Aorta (tissue), 5 donors: ENCODE measurements around the gene MYL5. TPM values are rescaled to one million over a fixed set of nuclear protein-coding genes. Genes with fewer than 3 reads are reported as not detected.

Source experiments
- ATAC-seq: fragments of 200-7000 bp; cut with Tn5 transposase; one replicate; pipeline ENCODE4 v1.9.1; 2022; ENCODE audit warnings: moderate library complexity; ENCODE audit not compliant: low FRiP score
- DNase-seq, 2 donors: peaks; one replicate each; pipeline ENCODE4 v3.0.0-alpha.2; 2020
- H3K27ac ChIP-seq, 2 donors: one replicate each; pipeline ENCODE4 v1.5.1; 2013; ENCODE audit warnings: low read length in 2 of 2, mild to moderate bottlenecking in 2 of 2, moderate library complexity in 2 of 2, control low read depth in 1 of 2, inconsistent platforms in 1 of 2, low read depth in 1 of 2
- H3K27me3 ChIP-seq, 2 donors: one replicate each; pipeline ENCODE4 v1.6.1; 2013; ENCODE audit warnings: control low read depth in 1 of 2, low read length in 1 of 2, mild to moderate bottlenecking in 1 of 2, moderate library complexity in 1 of 2; ENCODE audit not compliant: insufficient read depth in 2 of 2, control insufficient read depth in 1 of 2
- H3K36me3 ChIP-seq, 2 donors: one replicate each; pipeline ENCODE4 v1.6.1; 2013; ENCODE audit warnings: control low read depth in 1 of 2, low read length in 1 of 2, mild to moderate bottlenecking in 1 of 2; ENCODE audit not compliant: insufficient read depth in 2 of 2, control insufficient read depth in 1 of 2
- H3K4me1 ChIP-seq, 2 donors: one replicate each; pipeline ENCODE4 v1.6.1; 2013; ENCODE audit warnings: low read length in 2 of 2, control low read depth in 1 of 2, mild to moderate bottlenecking in 1 of 2, moderate library complexity in 1 of 2; ENCODE audit not compliant: insufficient read depth in 2 of 2, control insufficient read depth in 1 of 2
- H3K4me3 ChIP-seq, 2 donors: one replicate each; pipeline ENCODE4 v1.5.1; 2013; ENCODE audit warnings: low read length in 2 of 2, control low read depth in 1 of 2, mild to moderate bottlenecking in 1 of 2
- H3K9me3 ChIP-seq: one replicate; pipeline ENCODE4 v1.6.1; 2013; ENCODE audit warnings: mild to moderate bottlenecking, low read length; ENCODE audit not compliant: control insufficient read depth
- WGBS, 2 donors: extraction: QIAGEN DNeasy Blood & Tissue Kit; methylation state at CpG; one replicate each; pipeline ENCODE4 v1.1.7; 2013; 5-methylcytosine and 5-hydroxymethylcytosine counted together
- intact Hi-C, 2 donors: fragments of 100-400 bp; cut with DNase I; formaldehyde crosslinking; loops; one replicate each; pipeline versions ENCODE4 v1.14.2 to v1.15.0; 2022
- long read RNA-seq, 2 donors: library from polyadenylated mRNA; unstranded; transcript quantifications; one replicate each; pipeline ENCODE4 v2.0.0, GENCODE V29; 2020 to 2021
- polyA plus RNA-seq, 2 donors: library from polyadenylated mRNA; stranded (reverse); fragments of 200-250 nt; gene quantifications; one replicate each; pipeline ENCODE4 v1.2.3, GENCODE V29; 2013
- total RNA-seq, 2 donors: library from RNA; stranded (reverse); fragmentation: NEBNext Ultra II Directional; extraction: Animal tissue kit (Norgen Biotek cat#: 25700); gene quantifications; one replicate each; pipeline ENCODE4 v1.2.1, GENCODE V29; 2021
- donor health status: healthy with polysubstance abuse.
- donor health status: Bipolar disorder and iron deficiency.
- donor health status: DM: no; HTN: no; CAD: no.
- donor health status: DM: no; HTN: no; CAD: no.
- donor health status: DM: yes; HTN: yes; CAD: no.

MYL5 gene
- total RNA-seq (10 to 100 TPM in 1 of 2 donors, 1 to 10 TPM in 1; 5.7 to 11.5 TPM), polyA plus RNA-seq (10 to 100 TPM; 15.4 to 19.8 TPM)
- long read RNA-seq, donor 1, partial matches to known transcripts, result 3 of 9 reads
- long read RNA-seq, donor 1, other reads (novel, unspliced or antisense), result 5 of 9 reads
- long read RNA-seq, donor 2, partial matches to known transcripts, result 2 of 6 reads
- long read RNA-seq, donor 2, other reads (novel, unspliced or antisense), result 3 of 6 reads

- WGBS, 2 donors, result 0 to 1% methylated on average over 69 to 84 of the region's 84 CpGs
- intact Hi-C loops, result loop anchor here in 1 of 2 donors (5.0 to 10.0 kb wide), 2 partner anchors 110 to 432 kb away; no protein-coding TSS in a partner anchor
- ATAC-seq (peak; percentile 96), DNase-seq (peak; percentile 98 to 99)
- no peaks in the 10 kb centered on the region for H3K9me3 ChIP-seq
- H3K27me3 ChIP-seq, result no peaks in the 10 kb centered on the region
- peak within 1 kb of the TSS in 1 of 2 donors; percentile 35 for H3K27ac ChIP-seq
- H3K4me1 ChIP-seq, result no peaks in the 10 kb centered on the region
- no peaks in the 10 kb centered on the region for H3K36me3 ChIP-seq
- H3K4me3 ChIP-seq, result peak within 1 kb of the TSS; percentile 75 to 85
These were observed at the start of gene MYL5, which contains the start of gene ATP5ME for GRCh38 chr4:674172-675035. MYL5 (plus strand) TSS chr4:674542; CDS start chr4:678027, 3,485 bp downstream. ATP5ME (minus strand) TSS chr4:674276; CDS start chr4:674247, 29 bp downstream.

DNA sequence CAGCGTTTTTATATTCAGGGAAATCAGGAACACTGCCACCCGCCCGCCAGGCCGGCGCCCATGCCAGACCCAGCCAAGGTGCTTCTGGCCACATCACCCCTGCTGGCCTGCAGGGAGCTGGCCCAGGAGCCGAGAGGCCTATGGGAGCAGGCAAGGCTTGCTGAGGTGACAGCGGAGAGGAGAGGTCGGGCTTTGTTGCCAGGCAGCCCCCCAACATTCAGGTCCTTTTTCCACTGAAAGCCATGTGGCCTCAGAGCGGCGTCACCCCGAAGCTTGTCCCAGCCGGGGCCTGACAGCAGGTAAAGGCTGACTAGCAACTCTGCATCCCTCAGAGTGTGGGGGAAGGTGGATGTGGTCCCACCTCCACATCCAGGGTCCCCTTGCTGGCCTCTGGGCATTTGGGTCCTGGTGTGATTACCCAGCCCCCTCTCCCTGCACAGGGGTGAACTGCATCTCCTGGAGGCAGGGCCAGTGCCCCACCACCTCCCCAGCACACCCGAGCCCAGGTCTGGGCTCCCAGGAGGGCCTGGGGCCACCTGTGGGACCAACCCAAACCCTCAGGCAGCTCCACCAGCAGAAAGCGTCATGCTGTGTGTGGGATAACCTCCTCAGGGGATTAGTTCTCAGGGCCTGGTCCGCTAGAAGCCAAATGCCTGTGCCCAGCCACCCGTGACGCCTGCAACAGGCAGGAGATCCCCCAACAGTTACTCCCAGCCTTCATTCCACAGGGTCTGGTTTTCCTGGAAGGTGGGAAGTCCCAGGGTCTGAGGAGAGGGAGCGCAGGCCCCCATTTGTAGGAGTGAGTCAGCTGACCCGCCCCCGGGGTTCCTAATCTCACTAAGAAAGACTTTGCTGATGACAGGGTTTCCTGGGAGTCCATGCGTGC, 49.4 kb upstream of the MYL5 start, which contains the start of gene PDE6B:
PDE6B (plus strand) TSS at position 869 of the 886 bp plus-strand sequence. CDS start 54 bp downstream, outside the sequence.
- H3K27me3 ChIP-seq, result no peaks in the 10 kb centered on the region
- no peak for ATAC-seq
- no peaks in the 10 kb centered on the region for H3K4me1 ChIP-seq
- DNase-seq, result peak; percentile 22 to 52
- H3K4me3 ChIP-seq, result no peak within 1 kb of the TSS
- no peaks in the 10 kb centered on the region for H3K9me3 ChIP-seq
- no peaks in the 10 kb centered on the region for H3K36me3 ChIP-seq
- 61 to 66% methylated on average over 17 to 21 of the region's 21 CpGs for WGBS, 2 donors
- intact Hi-C loops, result no loop called here
- H3K27ac ChIP-seq, result no peak within 1 kb of the TSS

GRCh38 chr4:625631-626161, 48.6 kb upstream of the MYL5 start:
- WGBS, 2 donors, result 91 to 92% methylated on average over 39 of the region's 39 CpGs
- no peak for ATAC-seq
- no peaks in the 10 kb centered on the region for H3K4me1 ChIP-seq
- intact Hi-C loops, result no loop called here
- H3K9me3 ChIP-seq, result no peaks in the 10 kb centered on the region
- H3K36me3 ChIP-seq, result no peaks in the 10 kb centered on the region
- DNase-seq, result peak; percentile 30 to 67
- H3K27me3 ChIP-seq, result no peaks in the 10 kb centered on the region
- no peak overlapping the region for H3K4me3 ChIP-seq
- H3K27ac ChIP-seq, result no peak overlapping the region

GRCh38 chr4:626201-627091, 47.9 kb upstream of the MYL5 start:
- WGBS, 2 donors, result 74 to 77% methylated on average over 19 to 20 of the region's 20 CpGs
- H3K27me3 ChIP-seq, result no peaks in the 10 kb centered on the region
- no peak overlapping the region for H3K4me3 ChIP-seq
- DNase-seq, result peak; percentile 29 to 64
- no peaks in the 10 kb centered on the region for H3K9me3 ChIP-seq
- intact Hi-C loops, result no loop called here
- no peak overlapping the region for H3K27ac ChIP-seq
- no peak for ATAC-seq
- H3K36me3 ChIP-seq, result no peaks in the 10 kb centered on the region
- H3K4me1 ChIP-seq, result no peaks in the 10 kb centered on the region

- Histone ChIP-seq H3K4me3 (no peak overlapping the region), H3K27me3 (no peaks in the 10 kb centered on the region), H3K27ac (no peak overlapping the region), H3K9me3 (peaks cover 3% of the 10 kb centered on the region), H3K36me3 (no peaks in the 10 kb centered on the region), H3K4me1 (no peaks in the 10 kb centered on the region)
- intact Hi-C loops, result no loop called here
- DNase-seq, result peak; percentile 20 to 57
- WGBS, 2 donors, result 79 to 80% methylated on average over 13 to 14 of the region's 15 CpGs
- no peak for ATAC-seq
These were observed 46.8 kb upstream of the MYL5 start for GRCh38 chr4:627347-628125.

- Histone ChIP-seq H3K27ac (no peak overlapping the region), H3K36me3 (no peaks in the 10 kb centered on the region), H3K4me1 (no peaks in the 10 kb centered on the region), H3K27me3 (no peaks in the 10 kb centered on the region), H3K4me3 (no peak overlapping the region), H3K9me3 (peaks cover 3% of the 10 kb centered on the region)
- DNase-seq, result peak in 1 of 2 donors; percentile 70
- no peak for ATAC-seq
- 89 to 91% methylated on average over 17 of the region's 17 CpGs for WGBS, 2 donors
- intact Hi-C loops, result no loop called here
These were observed 46.0 kb upstream of the MYL5 start for GRCh38 chr4:628311-628741.
